Measurements from ENCODE around the gene GINS3.

- TF ChIP-seq TAF1 (conservative IDR thresholded peaks at IDR 0.05) (no peak), CTCF (IDR thresholded peaks at IDR 0.05; ENCODE audit: low read depth, low read length, missing input control) (no peak), MAX (IDR thresholded peaks at IDR 0.05) (no peak), YY1 (IDR thresholded peaks at IDR 0.05) (no peak), NR2F2 (IDR thresholded peaks at IDR 0.05) (no peak), RAD21 (IDR thresholded peaks at IDR 0.05) (no peak)
Observed at GRCh38 chr16:58454178-58454577, 61.9 kb downstream of the GINS3 start.
